Measurements from ENCODE around the gene STARD9. TPM values are rescaled to one million over a fixed set of nuclear protein-coding genes. Genes with fewer than 3 reads are reported as not detected.

The STARD9 gene
- total RNA-seq, result 7.3 to 10.0 TPM (median 8.0 TPM) in 3 replicates

GRCh38 chr15:42575188-42576039 lies at the start of gene STARD9:
TSS of gene STARD9 (plus strand) at chr15:42575606. CDS start at chr15:42575716, 110 bp downstream.
- peak within 1 kb of the TSS; percentile 79 for H3K27ac Mint-ChIP-seq
- H3K27me3 Mint-ChIP-seq (ENCODE audit: low read depth), result peaks cover 52% of the 10 kb centered on the region

DNA sequence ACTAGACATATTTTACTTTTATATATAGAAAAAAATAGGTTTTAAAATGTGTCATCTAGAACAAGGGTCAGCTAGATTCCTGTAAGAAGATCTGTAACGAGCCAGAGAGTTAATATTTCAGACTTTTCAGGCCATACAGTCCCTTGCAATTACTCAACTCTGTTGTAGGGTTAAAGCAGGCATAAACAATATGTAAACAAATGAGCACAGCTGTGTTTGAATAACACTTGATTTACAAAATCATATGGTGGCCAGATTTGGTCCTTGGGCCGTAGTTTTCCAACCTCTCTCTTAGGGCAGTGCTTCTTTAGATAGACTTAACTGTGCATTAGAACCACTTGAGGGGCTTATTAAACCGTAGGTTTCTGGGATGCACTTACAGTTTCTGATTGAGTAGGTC lies 46.4 kb upstream of the STARD9 start:
- Mint-ChIP-seq H3K27me3 (ENCODE audit: low read depth) (no peaks in the 10 kb centered on the region), H3K9me3 (no peaks in the 10 kb centered on the region), H3K27ac (no peak overlapping the region), H3K4me1 (no peaks in the 10 kb centered on the region), H3K36me3 (peaks cover 22% of the 10 kb centered on the region), H3K4me3 (no peak overlapping the region)
- DNase-seq (ENCODE audit: low spot score in 2 of 2, unreplicated experiment in 2 of 2), result no peak
- TF ChIP-seq CTCF (IDR thresholded peaks at IDR 0.05; ENCODE audit: unreplicated experiment), result no peak

More at GRCh38 chr15:42575188-42576039, at the start of gene STARD9:
- H3K4me3 Mint-ChIP-seq, result peak within 1 kb of the TSS; percentile 87
- TF ChIP-seq CTCF (IDR thresholded peaks at IDR 0.05; ENCODE audit: unreplicated experiment), result no peak
- H3K9me3 Mint-ChIP-seq, result no peaks in the 10 kb centered on the region
- peaks cover 11% of the 10 kb centered on the region for H3K4me1 Mint-ChIP-seq
- peak; percentile 89 to 96 for DNase-seq (ENCODE audit: low spot score in 2 of 2, unreplicated experiment in 2 of 2)
- no peaks in the 10 kb centered on the region for H3K36me3 Mint-ChIP-seq

- Mint-ChIP-seq H3K9me3 (no peaks in the 10 kb centered on the region), H3K4me3 (no peak overlapping the region), H3K36me3 (peaks cover 22% of the 10 kb centered on the region), H3K4me1 (no peaks in the 10 kb centered on the region), H3K27me3 (ENCODE audit: low read depth) (no peaks in the 10 kb centered on the region), H3K27ac (no peak overlapping the region)
- no peak for TF ChIP-seq CTCF (IDR thresholded peaks at IDR 0.05; ENCODE audit: unreplicated experiment)
- no peak for DNase-seq (ENCODE audit: low spot score in 2 of 2, unreplicated experiment in 2 of 2)
Measured at GRCh38 chr15:42533246-42533645, 42.2 kb upstream of the STARD9 start.

GRCh38 chr15:42544853-42545629 lies 30.4 kb upstream of the STARD9 start:
- no peaks in the 10 kb centered on the region for H3K9me3 Mint-ChIP-seq
- H3K4me3 Mint-ChIP-seq, result no peak overlapping the region
- H3K27me3 Mint-ChIP-seq (ENCODE audit: low read depth), result no peaks in the 10 kb centered on the region
- peaks cover 26% of the 10 kb centered on the region for H3K4me1 Mint-ChIP-seq
- H3K27ac Mint-ChIP-seq, result no peak overlapping the region
- H3K36me3 Mint-ChIP-seq, result peaks cover 8% of the 10 kb centered on the region
- no peak for DNase-seq (ENCODE audit: low spot score in 2 of 2, unreplicated experiment in 2 of 2)
- TF ChIP-seq CTCF (IDR thresholded peaks at IDR 0.05; ENCODE audit: unreplicated experiment), result no peak

- H3K27ac Mint-ChIP-seq, result peak overlapping the region; percentile 97
- DNase-seq (ENCODE audit: low spot score in 2 of 2, unreplicated experiment in 2 of 2), result no peak
- TF ChIP-seq CTCF (IDR thresholded peaks at IDR 0.05; ENCODE audit: unreplicated experiment), result no peak
- H3K36me3 Mint-ChIP-seq, result peaks cover 6% of the 10 kb centered on the region
- no peaks in the 10 kb centered on the region for H3K9me3 Mint-ChIP-seq
- H3K4me1 Mint-ChIP-seq, result peaks cover 27% of the 10 kb centered on the region
- H3K4me3 Mint-ChIP-seq, result peak overlapping the region; percentile 91
- H3K27me3 Mint-ChIP-seq (ENCODE audit: low read depth), result no peaks in the 10 kb centered on the region
Measured at GRCh38 chr15:42547918-42548248, 27.5 kb upstream of the STARD9 start.
